Limb (tissue), 2 donors: ENCODE data around the gene KRIT1.
A peak's percentile ranks its signal among the peaks of the same experiment; 100 is the strongest.
"Not testable (repeated sequence)": the region's sequence is repeated elsewhere in the genome, so short reads cannot be mapped to it uniquely, and the experiment has no call there.

ENCODE experiments used
- DNase-seq, 2 donors: peaks; one replicate each; pipeline ENCODE4 v3.0.0-alpha.2; 2016; ENCODE audit errors: extremely low spot score in 2 of 2

The KRIT1 gene

DNA sequence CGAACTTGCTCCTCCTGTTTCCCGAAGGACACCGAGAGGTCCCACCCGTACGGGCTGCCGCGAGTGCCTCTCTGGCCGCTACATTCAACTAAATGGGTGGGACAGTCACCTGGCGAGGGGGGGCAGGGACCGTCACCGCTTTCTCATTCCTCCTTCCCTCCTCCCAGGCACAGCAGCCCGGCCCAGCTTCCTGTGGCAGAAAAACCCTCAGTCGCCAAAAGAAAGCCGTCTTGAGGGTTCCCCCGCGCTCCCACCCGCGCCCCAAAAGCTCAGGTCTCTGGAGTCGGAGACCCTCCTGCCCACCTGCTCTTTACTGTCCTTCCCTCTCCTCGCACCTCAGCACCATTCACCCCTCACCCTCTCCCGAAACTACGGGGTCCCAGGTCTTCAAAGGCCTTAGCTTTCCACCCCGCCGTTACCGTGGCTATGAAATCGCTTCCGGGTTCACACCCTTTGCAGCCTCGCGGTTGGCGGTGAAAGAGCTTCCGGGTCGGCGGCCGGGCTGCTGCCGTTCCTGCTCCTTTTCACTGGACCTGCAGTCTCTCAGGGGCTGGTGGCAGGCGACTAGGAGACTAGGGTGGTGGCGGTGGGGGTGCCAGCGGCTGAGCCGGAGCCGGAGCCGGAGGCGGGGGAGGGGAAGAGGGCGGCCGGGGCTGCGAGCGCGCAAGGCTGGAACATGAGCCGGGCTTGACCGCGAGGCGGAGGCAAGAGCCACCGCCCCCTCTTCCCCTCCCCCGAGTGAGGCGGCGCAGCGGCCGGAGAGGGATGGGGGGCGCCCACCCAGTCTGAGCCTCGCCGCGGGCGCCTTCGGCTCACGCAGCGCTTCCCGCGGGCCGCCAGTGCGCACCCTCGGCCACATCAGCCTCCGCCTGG is at the start of gene KRIT1, which contains the start of gene ANKIB1:
KRIT1 (minus strand) TSS at position 428 of the 873 bp plus-strand sequence. CDS start 3,779 bp downstream, outside the sequence.
ANKIB1 (plus strand) TSS at position 488 of the 873 bp plus-strand sequence. CDS start 49,005 bp downstream, outside the sequence.
- peak; percentile 91 to 93 for DNase-seq

DNA sequence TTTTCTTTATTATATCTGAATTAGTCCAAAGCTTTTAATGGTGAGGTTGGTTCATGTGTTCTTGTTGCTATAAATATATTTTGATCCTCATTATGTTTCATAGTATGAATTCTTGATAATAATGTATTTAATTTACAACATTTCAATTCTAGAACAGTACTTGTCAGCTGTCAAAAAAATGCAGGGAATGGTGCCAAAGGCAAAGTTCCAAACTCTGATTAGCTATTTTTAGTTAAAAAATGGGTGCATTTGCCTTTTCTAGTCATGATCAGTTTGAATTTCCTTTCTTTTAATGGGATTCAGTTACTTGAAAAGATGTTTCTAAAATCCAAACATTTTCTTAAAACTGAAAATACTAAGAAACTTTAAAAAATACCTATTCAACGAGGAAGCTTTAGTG is 49.7 kb upstream of the KRIT1 start:
- DNase-seq: no peak

DNA sequence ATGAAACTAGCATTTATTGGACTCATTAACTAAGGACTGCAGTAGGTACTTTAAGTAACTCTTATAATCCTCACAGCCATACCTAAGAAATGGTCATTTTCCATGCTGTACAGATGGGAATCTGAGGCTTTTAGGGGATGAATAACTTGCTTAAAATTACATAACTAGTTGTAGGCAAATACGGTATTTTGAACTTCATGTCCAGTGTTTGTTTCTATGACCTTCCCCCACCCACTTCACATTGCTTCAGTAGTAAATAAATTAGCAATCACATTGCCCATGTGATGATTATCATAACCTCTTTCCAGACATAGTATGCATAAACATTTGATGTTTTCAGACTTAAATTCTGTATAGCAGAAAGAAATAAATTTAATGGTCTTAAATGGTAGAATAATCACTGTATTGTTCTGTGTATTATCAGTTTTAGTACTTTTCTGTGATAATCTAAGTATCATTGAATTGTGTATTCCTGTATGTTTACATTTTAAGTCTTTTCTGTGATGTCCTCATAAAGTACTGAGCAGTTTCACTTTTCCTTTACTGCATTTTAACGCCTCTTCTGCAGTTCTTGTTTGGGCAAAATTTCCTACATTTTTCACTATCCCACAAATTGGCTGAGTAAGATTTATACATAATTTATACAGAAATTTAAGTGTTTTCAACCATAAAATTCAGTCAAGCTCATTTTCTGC is 48.3 kb upstream of the KRIT1 start:
- no peak for DNase-seq

DNA sequence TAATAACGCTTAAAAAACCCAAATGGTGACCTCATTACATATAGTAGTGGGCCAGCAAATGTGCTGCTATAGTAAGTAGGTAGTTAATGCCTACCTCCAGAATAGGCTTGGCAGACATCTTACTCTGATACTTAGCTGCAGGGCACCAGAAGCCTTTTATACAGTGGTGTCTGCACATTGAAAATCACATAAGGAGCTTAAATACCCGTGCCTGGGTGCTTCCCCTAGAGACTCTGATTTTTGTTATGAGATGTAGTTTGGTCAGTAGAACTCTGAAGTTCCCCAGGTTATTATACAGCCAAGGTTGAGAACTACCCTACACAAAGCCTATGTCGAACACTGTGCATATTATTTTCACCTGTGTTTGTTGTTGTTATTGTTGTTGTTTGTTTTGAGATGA is 47.3 kb upstream of the KRIT1 start:
- no peak for DNase-seq

DNA sequence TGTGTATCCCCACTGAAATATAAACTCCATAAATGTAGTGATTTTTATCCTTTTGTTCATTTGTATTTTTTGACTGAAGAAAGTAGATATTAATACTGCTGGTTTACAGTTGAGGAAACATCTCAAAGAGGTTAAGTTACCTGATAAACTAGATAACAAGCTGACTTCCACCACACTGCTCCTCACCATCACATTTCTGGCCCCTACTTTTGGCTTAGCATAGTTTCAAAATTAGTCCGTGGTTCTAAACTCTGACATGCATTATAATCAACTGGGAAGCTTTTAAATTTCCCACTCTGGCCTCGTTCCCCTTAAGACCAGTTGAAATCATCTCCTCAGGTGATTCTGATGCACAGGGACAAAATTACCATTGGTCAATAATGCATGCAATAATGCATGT is 43.6 kb upstream of the KRIT1 start:
- no peak for DNase-seq

DNA sequence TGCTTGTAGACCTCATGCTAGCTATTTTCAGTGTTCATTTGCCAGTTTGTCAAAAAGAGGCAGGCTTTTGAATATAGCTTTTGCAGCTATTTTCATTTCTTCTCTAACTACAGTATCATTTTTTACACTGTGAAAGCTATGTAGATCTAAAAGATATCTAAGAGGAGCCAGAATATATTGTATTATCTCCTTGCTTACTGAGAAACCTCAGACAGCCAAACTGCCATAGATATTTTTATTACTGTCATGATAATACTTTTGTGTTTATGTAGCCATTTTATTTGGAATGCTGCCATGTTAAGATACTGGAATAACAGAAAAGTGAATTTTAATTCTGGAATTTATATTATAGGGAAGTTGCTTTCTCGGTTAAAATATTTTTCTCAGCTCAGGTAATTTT is 37.2 kb upstream of the KRIT1 start:
- peak in 1 of 2 donors; percentile 19 for DNase-seq

DNA sequence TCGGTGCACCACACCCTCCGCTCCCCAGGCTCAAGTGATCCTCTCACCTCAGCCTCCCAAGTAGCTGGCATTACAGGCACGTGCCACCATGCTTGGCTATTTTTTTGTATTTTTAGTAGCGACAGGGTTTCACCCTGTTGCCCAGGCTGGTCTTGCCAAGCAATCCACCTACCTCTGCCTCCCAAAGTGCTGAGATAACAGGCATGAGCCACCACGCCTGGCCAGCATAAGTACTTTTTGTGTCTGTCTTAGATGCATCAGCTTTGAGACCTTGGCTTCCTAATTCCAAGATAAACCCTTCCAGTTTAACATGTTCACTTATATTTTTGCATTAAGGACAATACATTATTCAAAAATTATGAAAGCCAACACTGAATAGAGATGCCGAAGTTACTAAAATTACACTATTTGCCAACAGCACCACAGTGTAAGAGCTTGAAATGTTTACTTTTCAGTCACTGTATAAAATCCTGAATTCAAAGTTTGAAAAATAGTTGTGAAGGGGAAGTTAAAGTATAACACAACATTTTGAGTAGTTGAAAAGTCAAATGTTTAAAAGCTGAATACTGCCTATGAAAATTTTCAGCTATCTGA is 36.6 kb upstream of the KRIT1 start:
- DNase-seq: no peak

DNA sequence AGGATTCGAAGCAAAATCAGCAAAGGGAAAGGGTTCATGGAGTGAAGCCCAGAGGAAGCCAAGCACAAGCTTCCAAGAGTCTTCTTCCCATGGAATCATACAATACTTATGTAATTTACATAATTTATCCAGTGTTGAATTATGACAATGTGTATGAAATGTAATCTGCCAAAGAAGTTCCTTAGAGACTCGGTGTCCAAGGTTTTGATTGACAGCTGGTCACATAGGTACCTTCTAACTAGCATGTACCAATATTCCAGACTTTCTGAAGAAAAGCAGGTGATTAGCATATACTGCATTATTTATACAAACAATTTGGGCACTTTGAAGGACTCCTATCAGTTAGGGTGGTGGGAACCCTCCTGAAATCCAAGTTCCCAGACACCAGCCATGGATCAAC is 35.3 kb upstream of the KRIT1 start:
- no peak for DNase-seq

DNA sequence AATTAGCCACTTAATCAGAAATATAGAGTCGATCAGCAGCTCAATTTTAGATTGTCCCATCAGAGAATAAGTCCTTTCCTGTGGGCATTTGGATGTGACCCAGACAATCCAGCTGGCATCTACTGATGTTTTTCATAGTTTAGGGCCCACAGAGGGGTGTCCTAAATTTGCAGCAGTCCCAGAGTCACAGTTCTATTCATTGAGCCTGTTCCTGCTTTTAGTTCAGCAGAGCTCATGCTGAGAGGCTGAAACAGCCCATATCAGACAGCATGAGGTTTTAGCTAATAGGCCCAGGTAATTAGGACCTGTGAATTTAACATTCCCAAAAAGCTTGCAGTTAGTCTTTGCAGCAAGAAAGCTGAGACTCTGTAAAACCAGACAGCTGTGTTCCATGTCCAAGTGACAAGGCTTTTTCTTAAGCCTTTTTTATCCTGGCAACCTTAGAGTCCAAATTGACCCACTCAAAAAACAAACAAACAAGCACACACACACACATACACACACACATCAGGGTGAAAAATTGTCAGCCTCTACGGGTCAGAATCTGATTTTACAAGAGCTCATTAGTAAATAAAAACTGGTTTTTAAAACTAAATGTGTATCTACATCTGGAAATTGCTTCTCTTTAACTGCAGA is 33.8 kb upstream of the KRIT1 start:
- DNase-seq: no peak

DNA sequence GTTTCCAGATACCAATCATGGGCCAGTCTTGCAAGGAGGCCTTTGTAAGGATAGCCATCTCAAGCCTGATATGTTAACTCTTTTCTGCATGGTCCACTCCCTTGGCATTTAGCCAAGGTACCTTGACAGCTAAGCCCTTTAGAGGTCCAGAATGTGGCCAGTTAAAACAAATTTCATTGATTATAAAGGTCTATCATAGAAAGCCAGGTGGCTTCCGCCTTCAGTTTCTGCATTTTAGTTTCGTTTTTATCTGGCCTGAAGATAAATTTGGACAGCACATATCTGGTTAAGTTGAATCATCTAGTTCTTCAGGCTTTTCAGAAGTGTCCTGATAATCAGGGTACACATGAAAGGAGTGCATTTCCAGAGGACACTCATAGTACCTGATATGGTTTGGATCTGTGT is 30.7 kb upstream of the KRIT1 start:
- DNase-seq: no peak

DNA sequence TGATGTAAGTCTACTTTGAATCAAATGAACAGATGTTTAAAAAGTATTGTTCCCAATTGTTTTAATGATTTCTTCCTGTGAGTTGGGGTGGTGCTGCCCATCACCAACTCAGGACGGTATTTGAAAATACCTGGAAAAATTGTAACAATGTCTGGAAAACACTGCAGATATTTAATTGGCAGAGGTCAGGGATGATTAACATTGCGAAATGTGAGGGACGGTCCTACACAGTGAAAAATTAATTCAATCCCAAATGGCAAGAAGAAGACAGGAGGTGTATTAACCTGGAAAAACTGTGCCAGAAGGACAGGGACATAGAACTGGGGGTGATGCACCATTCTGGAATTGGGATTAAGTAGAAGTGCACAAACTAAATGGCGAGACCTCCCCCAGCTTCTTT is 29.6 kb upstream of the KRIT1 start:
- DNase-seq: no peak

DNA sequence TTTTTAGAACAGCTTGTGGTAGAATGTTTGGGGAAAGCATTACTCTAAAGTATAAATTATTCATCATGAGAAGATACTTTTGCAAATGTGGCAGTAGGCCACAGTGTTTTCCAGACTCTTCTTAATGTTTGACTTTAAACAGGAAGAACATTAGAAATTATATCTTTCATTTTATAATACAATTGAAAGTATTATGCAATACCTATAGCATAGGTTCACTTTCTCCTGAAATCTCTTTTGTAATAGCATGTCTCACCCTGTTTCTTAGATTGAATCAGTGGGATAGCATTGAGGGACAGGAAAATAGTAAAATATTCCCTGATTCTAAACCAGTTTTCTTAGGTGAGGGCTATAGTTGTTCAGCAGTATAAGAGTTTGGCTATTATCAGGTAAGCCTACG is 23.2 kb upstream of the KRIT1 start:
- DNase-seq: no peak

DNA sequence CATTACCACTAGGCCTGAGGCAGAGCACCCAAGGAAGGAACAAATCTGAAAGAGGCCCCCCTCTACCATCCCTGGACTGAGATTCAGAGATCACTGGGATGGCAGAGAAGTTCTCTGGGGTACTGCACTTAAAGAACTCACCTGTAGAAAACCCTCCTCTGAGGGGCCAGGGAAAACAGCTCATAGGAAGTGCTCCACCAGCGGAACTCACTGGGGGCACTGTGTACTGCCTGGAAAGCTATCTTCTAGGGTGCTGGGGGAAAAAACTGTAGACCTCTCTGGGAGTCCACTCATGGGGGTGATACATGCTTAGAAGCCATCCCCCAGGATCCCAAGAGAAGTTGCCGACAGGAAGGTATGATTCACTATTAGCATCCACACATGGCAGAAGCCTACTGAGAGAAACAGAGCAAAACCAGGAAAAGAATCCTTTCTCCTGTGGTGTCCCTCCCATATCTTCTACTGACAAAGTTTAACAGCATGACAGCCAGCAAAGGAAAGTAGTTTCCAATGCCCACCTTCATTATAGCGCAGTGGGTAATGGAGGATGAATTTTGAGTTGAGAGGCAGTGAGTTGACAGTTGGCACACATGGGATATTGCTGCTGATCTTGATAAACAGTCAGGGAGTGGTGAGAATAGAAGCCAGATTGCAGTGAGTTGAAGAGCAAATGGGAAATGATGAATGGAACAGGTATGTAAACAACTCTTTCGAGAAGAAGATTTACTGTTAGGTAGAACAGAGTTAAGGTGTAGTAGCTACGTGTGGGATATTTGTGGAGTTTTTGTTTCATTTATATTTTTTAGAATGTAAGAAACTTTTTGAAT is 20.9 kb upstream of the KRIT1 start:
- DNase-seq: no peak

DNA sequence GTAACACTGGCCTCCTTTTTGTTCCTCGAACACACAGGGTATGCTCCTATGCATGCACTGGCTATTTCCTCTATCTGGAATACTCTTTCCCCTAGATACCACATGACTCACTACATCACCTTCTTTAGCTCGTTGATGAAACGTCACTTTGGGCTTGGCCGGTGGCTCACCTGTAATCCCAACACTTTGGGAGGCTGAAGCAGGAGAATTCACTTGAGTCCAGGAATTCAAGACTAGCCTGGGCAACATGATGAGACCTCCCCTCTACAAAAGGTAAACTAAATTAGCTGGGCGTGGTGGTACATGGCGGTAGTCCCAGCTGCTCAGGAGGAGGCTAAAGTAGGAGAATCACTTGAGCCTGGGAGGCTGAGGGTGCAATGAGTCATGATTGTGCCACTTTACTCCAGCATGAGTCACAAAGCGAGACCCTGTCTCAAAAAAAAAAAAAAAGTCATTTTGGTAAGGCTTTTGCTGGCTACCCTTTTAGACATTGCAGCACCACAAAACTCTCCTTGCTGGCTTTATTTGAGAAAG is 14.6 kb upstream of the KRIT1 start:
- DNase-seq: no peak

DNA sequence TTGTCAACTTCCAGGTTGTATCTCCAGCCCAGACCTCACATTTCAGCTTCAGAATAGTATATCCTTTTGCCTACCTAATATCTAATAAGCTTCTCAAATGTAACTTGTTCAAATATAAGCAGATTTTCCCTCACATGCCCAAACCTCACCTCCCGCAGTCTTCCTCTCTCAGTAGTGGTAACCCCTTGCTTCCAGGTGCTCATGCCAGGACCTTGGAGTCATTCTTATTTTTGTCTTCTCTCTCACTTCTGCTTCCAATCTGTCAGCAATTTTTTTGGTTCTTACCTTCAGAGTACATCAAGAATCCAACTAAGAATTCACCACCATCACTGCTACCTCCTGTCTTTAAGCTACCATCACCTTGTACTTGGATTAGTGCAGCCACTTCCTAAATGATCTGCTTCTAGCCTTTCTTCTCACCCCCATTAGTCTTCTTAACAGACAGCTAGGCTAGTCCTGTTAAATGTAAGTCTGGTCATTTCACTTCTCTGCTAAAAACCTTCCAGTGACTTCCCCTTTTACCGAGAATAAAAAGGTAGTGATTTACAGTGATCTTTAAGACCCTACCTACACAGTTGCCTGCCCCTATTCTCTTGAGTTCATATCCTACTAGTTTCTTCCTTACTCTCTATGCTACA is 14.0 kb upstream of the KRIT1 start:
- no peak for DNase-seq

DNA sequence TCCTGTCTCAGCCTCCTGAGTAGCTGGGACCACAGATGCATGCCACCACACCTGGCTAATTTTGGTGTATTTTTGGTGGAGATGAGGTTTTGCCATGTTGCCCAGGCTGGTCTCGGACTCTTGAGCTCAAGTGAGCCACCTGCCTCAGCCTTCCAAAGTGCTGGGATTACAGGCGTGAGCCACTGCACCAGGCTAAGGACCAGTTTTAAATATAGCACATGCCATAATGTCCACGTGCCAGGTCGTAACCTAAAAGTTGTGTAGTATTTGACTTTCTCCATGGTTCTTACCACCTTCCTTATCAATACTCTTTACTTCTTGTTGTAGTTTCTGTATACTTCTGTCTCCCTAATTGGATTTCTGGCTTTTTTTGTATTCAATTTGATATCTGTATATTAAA is 13.3 kb upstream of the KRIT1 start:
- no peak for DNase-seq

DNA sequence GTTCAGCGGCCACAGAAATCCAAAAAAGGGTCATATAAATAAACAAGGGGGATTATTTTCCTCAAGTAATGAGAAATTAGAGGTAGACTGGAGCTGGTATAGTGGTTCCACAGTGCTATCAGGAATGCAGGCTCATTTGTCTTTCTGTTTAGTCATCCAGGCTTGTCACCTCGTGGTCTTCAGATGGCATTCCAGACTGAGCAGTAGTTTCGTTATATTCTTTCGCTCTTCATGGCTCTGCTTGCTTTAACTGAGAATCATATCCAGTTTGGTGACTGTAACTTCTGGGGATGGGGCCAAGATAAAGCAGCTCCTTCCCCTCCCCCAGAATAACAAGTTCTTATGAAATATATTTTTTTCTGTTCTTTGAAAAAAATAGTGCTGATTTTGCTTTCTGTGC is 9.6 kb upstream of the KRIT1 start:
- DNase-seq: no peak

DNA sequence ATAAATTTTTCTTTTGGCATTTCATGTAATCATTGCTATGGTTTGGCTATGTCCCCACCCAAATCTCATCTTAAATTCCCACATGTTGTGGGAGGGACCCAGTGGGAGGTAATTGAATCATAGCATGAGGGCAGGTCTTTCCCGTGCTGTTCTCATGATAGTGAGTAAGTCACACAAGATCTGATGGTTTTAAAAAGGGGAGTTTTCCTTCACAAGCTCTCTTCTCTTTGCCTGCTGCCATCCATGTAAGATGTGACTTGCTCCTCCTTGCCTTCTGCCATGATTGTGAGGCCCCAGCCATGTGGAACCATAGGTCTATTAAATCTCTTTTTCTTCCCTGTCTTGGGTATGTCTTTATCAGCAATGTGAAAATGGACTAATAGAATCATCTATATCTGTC is 9.1 kb upstream of the KRIT1 start:
- DNase-seq: not testable (repeated sequence)

DNA sequence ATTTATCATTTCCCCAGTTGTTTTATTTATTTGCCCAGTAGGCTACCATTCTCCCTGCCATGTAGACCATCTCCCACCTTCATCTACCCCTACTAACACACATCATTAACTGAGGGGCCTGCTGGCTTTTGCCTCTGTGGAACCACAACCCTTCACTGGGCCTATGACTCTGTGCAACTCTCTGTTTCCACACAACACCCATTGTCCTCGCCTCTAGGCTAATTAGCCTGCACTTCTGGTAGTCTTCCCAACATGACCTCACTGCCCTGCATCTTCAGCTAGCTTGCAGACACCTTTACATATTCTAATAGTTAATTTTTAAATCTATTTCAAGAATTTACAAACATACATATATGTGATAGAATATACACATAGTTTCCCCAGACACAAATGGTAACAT is 7.5 kb upstream of the KRIT1 start:
- DNase-seq: no peak

DNA sequence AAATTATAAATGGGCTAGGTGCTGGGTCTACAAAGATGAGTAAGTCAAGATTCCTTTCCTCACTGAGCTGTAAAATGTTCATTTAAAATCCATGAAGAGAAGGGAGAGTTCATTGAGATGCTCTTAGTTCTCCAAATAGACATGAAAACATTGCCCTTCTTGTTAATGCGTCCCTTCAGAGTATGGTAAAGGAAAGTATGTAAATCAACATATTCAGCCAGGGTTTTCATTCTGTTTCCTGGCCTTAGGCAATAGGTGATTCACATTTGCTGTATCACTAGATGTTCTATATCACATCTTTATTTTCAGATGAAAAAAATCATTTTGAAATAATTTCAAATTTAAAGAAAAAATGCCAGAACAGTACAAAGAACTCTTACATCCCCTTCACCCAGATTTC is 5.5 kb upstream of the KRIT1 start:
- DNase-seq: no peak
